ENCODE measurements around the gene RALGAPB.

RALGAPB gene

GRCh38 chr20:38538789-38539188 is 66.1 kb downstream of the RALGAPB start:
- WGBS, result no CpG with 5 or more reads among the region's 2 CpGs
- Histone ChIP-seq H3K18ac (ENCODE audit: low read depth in 1 of 2, low read length in 2 of 2) (no peak overlapping the region), H2BK15ac (ENCODE audit: low read depth, poor library complexity, severe bottlenecking) (no peak overlapping the region)

GRCh38 chr20:38543014-38543906 is 70.6 kb downstream of the RALGAPB start:
- no peak for DNase-seq
- Histone ChIP-seq H3K9ac (ENCODE audit: low read length) (no peak overlapping the region), H3K27ac (ENCODE audit: low read length, poor library complexity, severe bottlenecking) (no peak overlapping the region), H2BK15ac (ENCODE audit: low read depth, poor library complexity, severe bottlenecking) (no peak overlapping the region), H4K8ac (ENCODE audit: low read length) (no peak overlapping the region), H2BK120ac (ENCODE audit: low read depth, low read length) (no peak overlapping the region), H4K91ac (ENCODE audit: low read length) (no peak overlapping the region), H3K18ac (ENCODE audit: low read depth in 1 of 2, low read length in 2 of 2) (no peak overlapping the region), H3K4me3 (ENCODE audit: insufficient read depth in 1 of 2, low read depth in 1 of 2, low read length in 2 of 2) (no peak overlapping the region), H2BK12ac (ENCODE audit: low read length in 2 of 2) (no peak overlapping the region), H3K27me3 (ENCODE audit: control insufficient read depth in 1 of 2, insufficient read depth in 1 of 2, low read length in 2 of 2) (no peaks in the 10 kb centered on the region), H2AFZ (ENCODE audit: low read depth, low read length) (no peak overlapping the region), H3K9me3 (ENCODE audit: control insufficient read depth, low read length) (no peaks in the 10 kb centered on the region), H3K4ac (ENCODE audit: low read depth in 1 of 2, low read length in 2 of 2) (no peak overlapping the region), H2BK5ac (ENCODE audit: low read depth, low read length, poor library complexity, severe bottlenecking) (no peak overlapping the region), H2AK5ac (ENCODE audit: low read length, severe bottlenecking) (no peak overlapping the region), H3K79me1 (replicated peaks; ENCODE audit: low read length, poor library complexity, severe bottlenecking) (peaks cover 7% of the 10 kb centered on the region), H3K23ac (ENCODE audit: low read length in 2 of 2) (no peak overlapping the region), H3K36me3 (ENCODE audit: control insufficient read depth in 1 of 2, insufficient read depth in 2 of 2, low read depth in 1 of 2, low read length in 2 of 2) (peaks cover 21 to 100% of the 10 kb centered on the region in 2 experiments), H3K4me2 (ENCODE audit: low read length, poor library complexity, severe bottlenecking) (no peak overlapping the region), H3K4me1 (ENCODE audit: control insufficient read depth, insufficient read depth, low read depth, low read length) (no peaks in the 10 kb centered on the region), H3K14ac (ENCODE audit: low read length in 2 of 2) (no peak overlapping the region)
- WGBS, result 93% methylated on average over 7 of the region's 7 CpGs

More at GRCh38 chr20:38538789-38539188, 66.1 kb downstream of the RALGAPB start:
- no peak overlapping the region for H3K4me3 ChIP-seq (ENCODE audit: insufficient read depth in 1 of 2, low read depth in 1 of 2, low read length in 2 of 2)
- peaks cover 15% of the 10 kb centered on the region for H3K79me1 ChIP-seq (replicated peaks; ENCODE audit: low read length, poor library complexity, severe bottlenecking)
- H2BK12ac ChIP-seq (ENCODE audit: low read length in 2 of 2), result no peak overlapping the region
- no peak overlapping the region for H3K14ac ChIP-seq (ENCODE audit: low read length in 2 of 2)
- H3K9ac ChIP-seq (ENCODE audit: low read length), result no peak overlapping the region
- DNase-seq, result no peak
- no peak overlapping the region for H3K27ac ChIP-seq (ENCODE audit: low read length, poor library complexity, severe bottlenecking)
- no peak overlapping the region for H2AFZ ChIP-seq (ENCODE audit: low read depth, low read length)
- H2BK5ac ChIP-seq (ENCODE audit: low read depth, low read length, poor library complexity, severe bottlenecking), result no peak overlapping the region
- peaks cover 26 to 92% of the 10 kb centered on the region in 2 experiments for H3K36me3 ChIP-seq (ENCODE audit: control insufficient read depth in 1 of 2, insufficient read depth in 2 of 2, low read depth in 1 of 2, low read length in 2 of 2)
- H2BK120ac ChIP-seq (ENCODE audit: low read depth, low read length), result no peak overlapping the region
- H4K91ac ChIP-seq (ENCODE audit: low read length), result no peak overlapping the region
- no peaks in the 10 kb centered on the region for H3K9me3 ChIP-seq (ENCODE audit: control insufficient read depth, low read length)
- no peak overlapping the region for H3K4ac ChIP-seq (ENCODE audit: low read depth in 1 of 2, low read length in 2 of 2)
- no peak overlapping the region for H3K4me2 ChIP-seq (ENCODE audit: low read length, poor library complexity, severe bottlenecking)
- no peaks in the 10 kb centered on the region for H3K27me3 ChIP-seq (ENCODE audit: control insufficient read depth in 1 of 2, insufficient read depth in 1 of 2, low read length in 2 of 2)
- no peak overlapping the region for H2AK5ac ChIP-seq (ENCODE audit: low read length, severe bottlenecking)
- no peak overlapping the region for H3K23ac ChIP-seq (ENCODE audit: low read length in 2 of 2)
- no peak overlapping the region for H4K8ac ChIP-seq (ENCODE audit: low read length)
- H3K4me1 ChIP-seq (ENCODE audit: control insufficient read depth, insufficient read depth, low read depth, low read length), result no peaks in the 10 kb centered on the region

GRCh38 chr20:38545771-38546170 is 73.1 kb downstream of the RALGAPB start:
- H2BK15ac ChIP-seq (ENCODE audit: low read depth, poor library complexity, severe bottlenecking), result no peak overlapping the region
- no peak overlapping the region for H3K4ac ChIP-seq (ENCODE audit: low read depth in 1 of 2, low read length in 2 of 2)
- H3K14ac ChIP-seq (ENCODE audit: low read length in 2 of 2), result no peak overlapping the region
- peaks cover 23 to 98% of the 10 kb centered on the region in 2 experiments for H3K36me3 ChIP-seq (ENCODE audit: control insufficient read depth in 1 of 2, insufficient read depth in 2 of 2, low read depth in 1 of 2, low read length in 2 of 2)
- no peak overlapping the region for H2BK12ac ChIP-seq (ENCODE audit: low read length in 2 of 2)
- no peak for DNase-seq
- H3K79me1 ChIP-seq (replicated peaks; ENCODE audit: low read length, poor library complexity, severe bottlenecking), result peaks cover 9% of the 10 kb centered on the region
- H3K18ac ChIP-seq (ENCODE audit: low read depth in 1 of 2, low read length in 2 of 2), result no peak overlapping the region
- H2BK5ac ChIP-seq (ENCODE audit: low read depth, low read length, poor library complexity, severe bottlenecking), result no peak overlapping the region
- H3K4me3 ChIP-seq (ENCODE audit: insufficient read depth in 1 of 2, low read depth in 1 of 2, low read length in 2 of 2), result no peak overlapping the region
- no peak overlapping the region for H4K91ac ChIP-seq (ENCODE audit: low read length)
- no peak overlapping the region for H3K9ac ChIP-seq (ENCODE audit: low read length)
- H3K27ac ChIP-seq (ENCODE audit: low read length, poor library complexity, severe bottlenecking), result no peak overlapping the region
- H3K4me2 ChIP-seq (ENCODE audit: low read length, poor library complexity, severe bottlenecking), result no peak overlapping the region
- no peak overlapping the region for H2AFZ ChIP-seq (ENCODE audit: low read depth, low read length)
- H2AK5ac ChIP-seq (ENCODE audit: low read length, severe bottlenecking), result no peak overlapping the region
- WGBS, result 98% methylated on average over 2 of the region's 2 CpGs
- no peaks in the 10 kb centered on the region for H3K4me1 ChIP-seq (ENCODE audit: control insufficient read depth, insufficient read depth, low read depth, low read length)
- H2BK120ac ChIP-seq (ENCODE audit: low read depth, low read length), result no peak overlapping the region
- H4K8ac ChIP-seq (ENCODE audit: low read length), result no peak overlapping the region
- H3K23ac ChIP-seq (ENCODE audit: low read length in 2 of 2), result no peak overlapping the region
- no peaks in the 10 kb centered on the region for H3K27me3 ChIP-seq (ENCODE audit: control insufficient read depth in 1 of 2, insufficient read depth in 1 of 2, low read length in 2 of 2)
- no peaks in the 10 kb centered on the region for H3K9me3 ChIP-seq (ENCODE audit: control insufficient read depth, low read length)

GRCh38 chr20:38547288-38548085 is 74.8 kb downstream of the RALGAPB start:
- Histone ChIP-seq H3K27me3 (ENCODE audit: control insufficient read depth in 1 of 2, insufficient read depth in 1 of 2, low read length in 2 of 2) (no peaks in the 10 kb centered on the region), H3K18ac (ENCODE audit: low read depth in 1 of 2, low read length in 2 of 2) (no peak overlapping the region), H2AFZ (ENCODE audit: low read depth, low read length) (no peak overlapping the region), H4K91ac (ENCODE audit: low read length) (no peak overlapping the region), H3K4me3 (ENCODE audit: insufficient read depth in 1 of 2, low read depth in 1 of 2, low read length in 2 of 2) (no peak overlapping the region), H3K14ac (ENCODE audit: low read length in 2 of 2) (no peak overlapping the region), H2AK5ac (ENCODE audit: low read length, severe bottlenecking) (no peak overlapping the region), H2BK5ac (ENCODE audit: low read depth, low read length, poor library complexity, severe bottlenecking) (no peak overlapping the region), H2BK15ac (ENCODE audit: low read depth, poor library complexity, severe bottlenecking) (no peak overlapping the region), H3K4ac (ENCODE audit: low read depth in 1 of 2, low read length in 2 of 2) (no peak overlapping the region), H3K4me2 (ENCODE audit: low read length, poor library complexity, severe bottlenecking) (no peak overlapping the region), H3K9ac (ENCODE audit: low read length) (no peak overlapping the region), H3K36me3 (ENCODE audit: control insufficient read depth in 1 of 2, insufficient read depth in 2 of 2, low read depth in 1 of 2, low read length in 2 of 2) (peaks cover 20 to 99% of the 10 kb centered on the region in 2 experiments), H2BK120ac (ENCODE audit: low read depth, low read length) (no peak overlapping the region), H4K8ac (ENCODE audit: low read length) (no peak overlapping the region), H2BK12ac (ENCODE audit: low read length in 2 of 2) (no peak overlapping the region), H3K9me3 (ENCODE audit: control insufficient read depth, low read length) (no peaks in the 10 kb centered on the region), H3K27ac (ENCODE audit: low read length, poor library complexity, severe bottlenecking) (no peak overlapping the region), H3K23ac (ENCODE audit: low read length in 2 of 2) (no peak overlapping the region), H3K79me1 (replicated peaks; ENCODE audit: low read length, poor library complexity, severe bottlenecking) (peaks cover 6% of the 10 kb centered on the region), H3K4me1 (ENCODE audit: control insufficient read depth, insufficient read depth, low read depth, low read length) (no peaks in the 10 kb centered on the region)
- 100% methylated on average over 3 of the region's 3 CpGs for WGBS
- DNase-seq, result no peak
